ENCODE data around the gene TNFRSF12A.
"Not testable (repeated sequence)": the region's sequence is repeated elsewhere in the genome, so short reads cannot be mapped to it uniquely, and the experiment has no call there.

The TNFRSF12A gene

DNA sequence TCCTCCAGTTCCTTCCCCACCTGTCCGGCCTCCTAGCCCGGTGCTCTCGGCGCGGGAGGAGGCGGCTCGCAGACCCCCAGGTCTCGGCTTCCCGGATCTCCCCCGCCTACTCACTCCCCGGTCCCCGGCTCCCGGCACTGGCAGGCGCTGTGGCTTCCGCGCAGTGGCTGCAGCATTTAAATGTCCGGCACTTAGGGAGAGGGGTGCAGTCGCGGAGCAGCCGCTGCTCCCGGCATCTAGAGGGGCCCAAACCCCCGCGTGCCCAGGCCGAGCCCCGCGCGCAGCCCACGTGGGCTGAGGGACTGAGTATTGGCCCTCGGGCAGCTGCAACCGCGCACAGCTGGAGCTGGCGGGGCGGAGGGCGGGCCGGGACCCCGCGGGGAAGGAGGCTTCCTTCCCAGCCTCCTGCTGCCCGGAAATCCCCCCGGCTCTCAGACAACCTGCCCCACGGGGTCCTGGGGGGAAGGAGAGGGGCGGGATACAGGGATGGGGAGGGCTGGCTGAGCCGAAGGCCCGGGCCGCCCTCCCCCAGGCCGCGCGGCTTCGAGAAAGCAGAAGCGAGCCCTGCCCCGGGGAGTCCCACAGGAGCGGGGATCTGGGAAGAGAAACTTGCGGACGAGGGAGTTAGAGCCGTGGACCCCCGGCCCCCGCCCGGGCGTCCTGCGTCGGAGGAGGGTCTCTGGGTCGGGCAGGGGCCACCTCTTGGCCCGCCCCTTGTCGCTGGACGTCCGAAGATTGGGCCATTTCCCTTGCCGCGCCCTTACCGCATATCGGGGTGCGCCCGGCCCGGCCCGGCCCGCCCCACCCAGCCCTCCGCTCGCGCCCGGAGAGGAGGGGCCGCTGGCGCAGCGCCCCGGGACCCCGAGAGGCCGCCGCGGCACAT, 25.8 kb downstream of the TNFRSF12A start, which contains the start of gene MMP25:
Gene MMP25 (plus strand): TSS at position 804 of the 883 bp plus-strand sequence. CDS start 357 bp downstream, outside the sequence.
- in situ Hi-C loops (cut with MboI; ENCODE audit: low sequenced_read_pairs) = no loop called here

DNA sequence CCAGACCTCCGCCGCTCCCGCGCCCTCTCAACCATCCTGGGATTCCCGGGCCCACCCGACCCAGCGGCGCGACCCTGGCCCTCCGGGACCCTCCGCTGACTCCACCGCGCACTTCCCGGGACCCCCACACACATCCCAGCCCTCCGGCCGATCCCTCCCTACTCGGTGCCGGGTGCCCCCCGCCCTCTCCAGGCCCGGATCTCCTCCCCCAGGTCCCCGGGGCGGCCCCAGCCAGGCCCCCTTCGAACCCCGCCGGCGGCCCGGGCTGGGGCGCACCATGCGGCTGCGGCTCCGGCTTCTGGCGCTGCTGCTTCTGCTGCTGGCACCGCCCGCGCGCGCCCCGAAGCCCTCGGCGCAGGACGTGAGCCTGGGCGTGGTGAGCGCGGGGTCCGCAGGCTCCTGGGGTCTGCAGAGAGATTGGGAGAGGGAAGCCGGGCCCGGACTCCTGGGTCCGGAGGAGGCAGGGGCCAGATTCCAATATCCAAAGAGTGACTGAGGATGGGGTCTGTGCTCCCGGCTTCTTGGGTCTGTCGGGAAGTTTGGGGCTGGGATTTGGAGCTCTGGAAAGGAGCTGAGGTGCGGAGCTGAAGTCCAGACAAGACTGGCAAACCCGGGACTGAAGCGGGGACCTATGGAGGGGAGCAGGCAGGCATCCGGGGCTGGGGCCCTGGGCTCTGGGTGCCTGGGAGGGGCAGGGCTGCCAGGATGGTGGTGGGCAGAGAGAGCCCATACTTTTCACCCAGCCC, 26.6 kb downstream of the TNFRSF12A start:
- in situ Hi-C loops (cut with MboI; ENCODE audit: low sequenced_read_pairs) = no loop called here

DNA sequence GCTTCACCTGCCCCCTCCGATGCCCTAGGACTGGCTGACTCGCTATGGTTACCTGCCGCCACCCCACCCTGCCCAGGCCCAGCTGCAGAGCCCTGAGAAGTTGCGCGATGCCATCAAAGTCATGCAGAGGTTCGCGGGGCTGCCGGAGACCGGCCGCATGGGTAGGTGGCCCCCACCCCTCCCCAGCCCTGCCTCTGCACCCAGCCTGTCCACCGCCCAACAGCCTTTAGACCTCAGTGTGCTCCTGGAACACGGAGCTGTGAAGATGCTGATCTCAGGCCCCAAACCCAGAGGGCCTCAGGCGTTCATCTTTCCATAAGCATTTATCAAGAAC, 27.2 kb downstream of the TNFRSF12A start:
- in situ Hi-C loops (cut with MboI; ENCODE audit: low sequenced_read_pairs) = no loop called here

DNA sequence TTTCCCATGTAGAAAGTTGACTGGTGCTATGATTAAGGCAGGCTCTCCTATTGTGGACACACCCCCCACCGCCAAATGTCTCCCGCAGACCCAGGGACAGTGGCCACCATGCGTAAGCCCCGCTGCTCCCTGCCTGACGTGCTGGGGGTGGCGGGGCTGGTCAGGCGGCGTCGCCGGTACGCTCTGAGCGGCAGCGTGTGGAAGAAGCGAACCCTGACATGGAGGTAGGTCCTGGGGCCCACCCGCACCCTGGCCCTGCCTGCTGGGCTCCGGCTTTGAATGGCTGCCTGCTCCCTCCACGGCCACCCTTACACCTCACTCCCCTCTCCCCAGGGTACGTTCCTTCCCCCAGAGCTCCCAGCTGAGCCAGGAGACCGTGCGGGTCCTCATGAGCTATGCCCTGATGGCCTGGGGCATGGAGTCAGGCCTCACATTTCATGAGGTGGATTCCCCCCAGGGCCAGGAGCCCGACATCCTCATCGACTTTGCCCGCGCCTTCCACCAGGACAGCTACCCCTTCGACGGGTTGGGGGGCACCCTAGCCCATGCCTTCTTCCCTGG, 29.8 kb downstream of the TNFRSF12A start:
- in situ Hi-C loops (cut with MboI; ENCODE audit: low sequenced_read_pairs) = no loop called here

DNA sequence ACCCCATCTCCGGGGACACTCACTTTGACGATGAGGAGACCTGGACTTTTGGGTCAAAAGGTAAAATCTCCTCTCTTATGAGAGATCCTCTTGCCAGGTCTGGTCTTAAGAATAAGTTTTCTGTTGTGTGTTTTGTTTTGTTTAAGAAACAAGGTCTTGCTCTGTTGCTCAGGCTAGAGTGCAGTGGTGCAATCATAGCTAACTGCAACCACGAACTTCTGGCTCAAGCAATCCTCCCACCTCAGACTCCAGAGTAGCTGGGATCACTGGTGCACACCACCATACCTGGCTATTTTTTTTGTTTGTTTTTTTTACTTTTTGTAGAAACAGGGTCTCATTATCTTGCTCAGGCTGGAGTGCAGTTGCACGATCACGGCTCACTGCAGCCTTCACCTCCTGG, 30.3 kb downstream of the TNFRSF12A start:
- in situ Hi-C loops (cut with MboI; ENCODE audit: low sequenced_read_pairs) = no loop called here

DNA sequence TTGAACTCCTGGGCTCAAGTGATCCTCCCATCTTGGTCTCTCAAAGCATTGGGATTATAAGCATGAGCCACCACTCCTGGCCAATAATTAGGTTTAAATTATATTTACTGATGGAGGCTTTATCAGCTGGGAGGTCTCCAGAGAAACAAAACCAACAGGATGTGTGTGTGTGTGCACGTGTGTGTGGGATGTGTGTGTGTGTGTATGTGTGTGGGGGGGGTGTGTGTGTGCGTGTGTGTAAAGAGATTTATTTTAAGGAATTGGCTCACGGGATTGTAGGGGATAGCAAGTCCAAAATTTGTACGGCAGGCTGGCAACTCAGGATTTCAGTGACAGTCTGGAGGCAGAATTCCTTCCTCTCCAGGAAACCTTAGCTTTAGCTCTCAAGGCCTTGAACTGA, 30.8 kb downstream of the TNFRSF12A start:
- in situ Hi-C loops (cut with MboI; ENCODE audit: low sequenced_read_pairs) = no loop called here

DNA sequence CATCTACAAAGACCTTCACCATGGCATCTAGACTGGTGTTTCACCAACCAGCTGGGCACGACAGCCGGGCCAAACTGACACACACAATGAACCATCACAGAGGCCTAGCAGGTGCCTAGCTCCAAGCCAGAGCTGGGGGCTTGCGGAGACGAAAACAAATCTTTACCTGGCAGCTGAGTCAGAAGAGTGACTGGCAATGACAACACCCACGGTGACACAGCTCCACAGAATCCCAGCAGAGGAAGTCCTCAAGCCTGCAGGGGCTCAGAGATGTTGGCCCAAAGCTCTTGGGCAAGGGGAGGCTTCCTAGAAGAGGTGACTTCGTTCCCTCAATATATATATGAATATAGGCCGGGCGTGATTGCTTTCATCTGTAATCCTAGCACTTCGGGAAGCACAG, 31.3 kb downstream of the TNFRSF12A start:
- in situ Hi-C loops (cut with MboI; ENCODE audit: low sequenced_read_pairs) = no loop called here

DNA sequence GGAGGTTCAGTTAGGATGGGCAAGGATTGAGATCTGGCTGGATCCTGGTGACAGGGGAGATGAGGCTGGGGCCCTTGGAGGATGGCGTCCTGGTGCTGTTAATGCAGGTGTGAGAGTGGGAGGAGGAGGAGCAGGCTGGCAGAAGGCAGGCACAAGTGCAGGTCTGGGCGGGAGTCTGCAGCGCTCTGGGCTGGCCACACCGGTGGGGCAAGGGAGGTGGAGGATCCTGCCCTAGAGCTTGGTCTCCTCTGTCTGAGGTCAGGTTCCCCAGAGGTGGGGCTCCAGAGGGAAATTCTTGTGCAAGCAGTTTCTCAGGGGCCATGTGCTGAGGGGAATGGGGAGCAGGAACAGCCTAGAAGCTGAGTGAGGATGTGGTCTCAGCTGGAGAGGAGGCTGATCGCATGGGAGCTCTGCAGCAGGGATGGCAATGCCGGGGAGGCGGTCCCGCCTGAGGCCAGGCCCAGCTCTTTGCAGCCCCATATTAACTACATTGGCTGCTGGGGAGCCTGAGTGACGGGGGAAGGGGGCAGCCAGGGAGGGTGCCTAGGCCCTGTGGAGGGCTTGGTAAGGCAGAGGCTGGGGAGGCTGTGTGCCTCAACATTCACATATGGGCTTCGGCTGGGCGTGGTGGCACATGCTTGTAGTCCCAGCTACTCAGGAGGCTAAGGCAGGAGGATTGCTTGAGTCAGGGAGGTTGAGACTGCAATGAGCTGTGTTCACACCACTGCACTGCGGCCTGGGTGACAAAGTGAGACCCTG, 32.6 kb downstream of the TNFRSF12A start:
- in situ Hi-C loops (cut with MboI; ENCODE audit: low sequenced_read_pairs) = not testable (repeated sequence)

DNA sequence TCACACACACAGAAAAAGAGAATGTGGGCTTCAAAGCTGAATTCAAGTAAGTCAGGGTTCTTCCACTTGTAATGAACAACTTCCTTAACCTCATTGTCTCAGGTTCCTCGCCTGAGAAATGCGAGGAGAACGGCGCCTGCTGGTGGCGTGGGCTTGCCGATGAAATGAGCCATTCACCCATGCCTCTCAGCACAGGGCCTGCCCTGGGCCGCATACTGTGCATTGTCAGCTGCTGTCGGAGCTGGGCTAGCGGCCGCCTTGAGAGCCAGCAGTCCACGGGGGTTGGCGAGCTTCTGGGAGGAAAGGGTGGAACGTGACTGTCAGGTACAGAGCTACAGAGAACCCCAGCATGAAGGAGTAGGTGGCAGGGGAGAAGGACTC, 33.2 kb downstream of the TNFRSF12A start:
- in situ Hi-C loops (cut with MboI; ENCODE audit: low sequenced_read_pairs) = not testable (repeated sequence)

DNA sequence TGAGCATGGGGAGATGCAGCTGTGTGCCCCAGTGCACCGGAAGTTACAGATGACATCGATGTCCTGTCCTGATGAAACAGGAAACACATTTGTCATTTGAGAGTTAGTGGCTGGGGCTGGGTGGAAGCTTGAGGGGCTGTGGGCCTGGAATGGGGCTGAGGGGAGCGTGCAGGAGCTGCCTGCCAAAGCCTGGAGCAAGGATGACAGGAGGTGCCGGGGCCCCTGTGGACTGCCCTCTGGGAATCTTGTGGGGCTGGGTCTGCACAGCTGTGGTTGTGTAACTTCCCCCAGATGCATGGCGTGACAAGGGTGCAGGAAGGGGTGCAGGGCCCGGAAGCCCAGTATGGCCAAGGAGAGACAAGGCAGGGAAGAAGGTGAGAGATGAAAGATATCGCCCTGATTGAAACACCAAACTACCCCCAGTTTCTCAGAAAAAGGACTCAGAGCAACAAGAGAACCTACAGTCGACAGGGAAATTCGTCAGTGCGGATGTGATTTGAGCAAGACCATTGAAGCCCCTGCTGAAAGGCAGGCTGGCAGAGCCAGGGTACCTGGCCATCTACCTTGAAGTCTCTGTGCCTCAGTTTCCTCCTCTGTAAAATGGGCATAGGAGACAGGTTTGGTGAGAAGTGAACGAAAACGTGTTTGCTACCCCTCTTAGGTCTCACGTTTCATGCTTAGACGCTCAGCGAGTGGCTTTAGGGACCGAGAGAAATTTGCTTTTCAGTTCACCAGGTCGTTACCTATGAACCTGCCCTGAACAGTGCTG, 35.0 kb downstream of the TNFRSF12A start:
- in situ Hi-C loops (cut with MboI; ENCODE audit: low sequenced_read_pairs) = no loop called here

DNA sequence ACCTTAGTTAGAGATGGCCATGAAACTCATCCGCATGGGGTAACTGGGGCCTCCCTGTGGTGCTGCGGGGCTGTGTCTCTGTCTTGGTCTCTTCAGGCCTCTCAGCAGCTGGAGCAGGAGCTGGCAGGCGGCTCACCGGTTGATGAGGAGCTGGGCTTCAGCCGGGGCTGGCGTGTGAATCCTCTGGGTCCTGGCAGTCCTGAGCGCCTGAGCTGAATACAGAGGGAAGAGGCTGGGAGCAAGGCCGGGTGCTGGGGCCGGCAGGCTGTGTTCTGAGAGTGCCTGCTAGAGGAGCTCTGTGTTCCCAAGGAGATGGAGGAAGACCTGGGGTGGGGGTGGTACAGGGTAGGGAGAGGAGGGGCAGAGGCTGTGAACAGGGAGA, 35.6 kb downstream of the TNFRSF12A start:
- in situ Hi-C loops (cut with MboI; ENCODE audit: low sequenced_read_pairs) = not testable (repeated sequence)

DNA sequence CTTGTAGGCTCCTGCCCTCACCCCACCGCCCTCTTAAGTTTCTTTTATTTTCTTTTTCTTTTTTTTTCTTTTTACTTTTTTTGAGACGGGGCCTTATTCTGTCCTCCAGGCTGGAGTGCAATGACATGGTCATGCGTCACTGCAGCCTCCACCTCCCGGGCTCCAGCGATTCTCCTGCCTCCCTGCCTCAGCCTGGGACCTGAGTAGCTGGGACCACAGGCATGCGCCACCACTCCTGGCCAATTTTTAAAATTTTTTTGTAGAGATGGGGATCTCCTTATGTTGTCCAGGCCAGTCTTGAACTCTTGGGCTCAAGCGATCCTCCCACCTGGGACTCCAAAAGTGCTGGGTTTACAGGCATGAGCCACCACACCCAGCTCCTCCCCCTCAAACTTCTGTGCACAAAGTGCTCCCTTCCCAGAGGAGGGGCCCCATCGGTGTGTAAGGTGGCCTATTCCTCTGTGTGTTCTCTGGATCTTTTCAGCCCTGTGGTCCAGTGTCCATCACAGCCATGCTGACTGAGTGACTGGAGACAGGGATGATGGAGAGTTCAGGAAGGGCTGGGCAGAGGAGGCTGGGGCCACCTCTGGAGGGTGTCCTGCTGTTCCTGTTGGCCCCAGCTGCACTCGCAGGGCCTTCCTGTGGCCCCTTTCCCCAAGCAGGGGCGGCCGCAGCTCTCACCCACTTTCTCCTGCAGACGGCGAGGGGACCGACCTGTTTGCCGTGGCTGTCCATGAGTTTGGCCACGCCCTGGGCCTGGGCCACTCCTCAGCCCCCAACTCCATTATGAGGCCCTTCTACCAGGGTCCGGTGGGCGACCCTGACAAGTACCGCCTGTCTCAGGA, 36.4 kb downstream of the TNFRSF12A start:
- in situ Hi-C loops (cut with MboI; ENCODE audit: low sequenced_read_pairs) = no loop called here

DNA sequence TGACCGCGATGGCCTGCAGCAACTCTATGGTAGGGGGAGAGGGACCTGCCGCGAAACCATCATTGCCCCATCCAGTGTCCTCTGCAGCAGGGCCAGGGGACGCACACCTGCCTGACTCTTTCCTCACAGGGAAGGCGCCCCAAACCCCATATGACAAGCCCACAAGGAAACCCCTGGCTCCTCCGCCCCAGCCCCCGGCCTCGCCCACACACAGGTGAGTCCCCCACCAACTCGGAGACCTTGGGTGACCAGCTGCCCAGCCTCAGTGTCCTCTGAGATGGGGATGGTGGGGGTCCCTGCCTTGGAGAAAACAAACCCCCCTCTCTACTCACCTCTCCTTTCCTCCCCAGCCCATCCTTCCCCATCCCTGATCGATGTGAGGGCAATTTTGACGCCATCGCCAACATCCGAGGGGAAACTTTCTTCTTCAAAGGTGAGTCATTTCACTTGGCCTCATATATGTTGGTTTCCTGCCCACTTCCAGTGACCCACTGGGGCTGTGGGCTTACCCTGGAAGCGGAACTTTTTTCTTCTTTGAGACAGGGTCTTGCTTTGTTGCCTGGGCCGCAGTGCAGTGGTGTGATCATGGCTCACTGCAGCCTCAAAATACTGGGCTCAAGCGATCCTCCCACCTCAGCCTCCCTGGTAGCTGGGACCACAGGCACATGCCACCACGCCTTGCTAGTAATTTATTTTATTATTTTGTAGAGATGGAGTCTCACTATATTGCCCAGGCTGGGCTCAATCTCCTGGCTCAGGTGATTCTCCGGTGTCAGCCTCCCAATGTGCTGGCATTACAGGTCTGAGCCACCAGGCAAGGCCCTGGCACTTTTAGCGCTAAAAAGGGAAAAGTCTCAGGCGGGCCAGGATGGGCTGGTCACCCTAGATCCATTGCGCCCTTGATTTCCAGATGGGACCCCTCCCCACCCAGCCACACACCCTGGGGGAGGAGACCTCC, 37.3 kb downstream of the TNFRSF12A start:
- in situ Hi-C loops (cut with MboI; ENCODE audit: low sequenced_read_pairs) = no loop called here

DNA sequence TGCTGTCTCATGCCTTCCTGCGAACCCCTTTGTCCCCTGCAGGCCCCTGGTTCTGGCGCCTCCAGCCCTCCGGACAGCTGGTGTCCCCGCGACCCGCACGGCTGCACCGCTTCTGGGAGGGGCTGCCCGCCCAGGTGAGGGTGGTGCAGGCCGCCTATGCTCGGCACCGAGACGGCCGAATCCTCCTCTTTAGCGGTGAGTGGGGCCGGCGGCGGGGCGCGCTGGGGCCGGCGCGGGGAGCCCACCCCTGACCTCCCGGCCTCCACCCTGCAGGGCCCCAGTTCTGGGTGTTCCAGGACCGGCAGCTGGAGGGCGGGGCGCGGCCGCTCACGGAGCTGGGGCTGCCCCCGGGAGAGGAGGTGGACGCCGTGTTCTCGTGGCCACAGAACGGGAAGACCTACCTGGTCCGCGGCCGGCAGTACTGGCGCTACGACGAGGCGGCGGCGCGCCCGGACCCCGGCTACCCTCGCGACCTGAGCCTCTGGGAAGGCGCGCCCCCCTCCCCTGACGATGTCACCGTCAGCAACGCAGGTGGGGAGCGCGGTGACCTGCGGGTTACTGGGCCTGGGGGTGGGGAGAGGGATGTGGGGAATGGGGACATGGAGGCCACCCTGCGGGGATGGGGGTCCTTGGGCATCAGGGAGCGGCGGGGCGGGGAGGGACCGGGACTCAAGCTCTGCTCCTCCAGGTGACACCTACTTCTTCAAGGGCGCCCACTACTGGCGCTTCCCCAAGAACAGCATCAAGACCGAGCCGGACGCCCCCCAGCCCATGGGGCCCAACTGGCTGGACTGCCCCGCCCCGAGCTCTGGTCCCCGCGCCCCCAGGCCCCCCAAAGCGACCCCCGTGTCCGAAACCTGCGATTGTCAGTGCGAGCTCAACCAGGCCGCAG, 38.2 kb downstream of the TNFRSF12A start:
- in situ Hi-C loops (cut with MboI; ENCODE audit: low sequenced_read_pairs) = no loop called here

DNA sequence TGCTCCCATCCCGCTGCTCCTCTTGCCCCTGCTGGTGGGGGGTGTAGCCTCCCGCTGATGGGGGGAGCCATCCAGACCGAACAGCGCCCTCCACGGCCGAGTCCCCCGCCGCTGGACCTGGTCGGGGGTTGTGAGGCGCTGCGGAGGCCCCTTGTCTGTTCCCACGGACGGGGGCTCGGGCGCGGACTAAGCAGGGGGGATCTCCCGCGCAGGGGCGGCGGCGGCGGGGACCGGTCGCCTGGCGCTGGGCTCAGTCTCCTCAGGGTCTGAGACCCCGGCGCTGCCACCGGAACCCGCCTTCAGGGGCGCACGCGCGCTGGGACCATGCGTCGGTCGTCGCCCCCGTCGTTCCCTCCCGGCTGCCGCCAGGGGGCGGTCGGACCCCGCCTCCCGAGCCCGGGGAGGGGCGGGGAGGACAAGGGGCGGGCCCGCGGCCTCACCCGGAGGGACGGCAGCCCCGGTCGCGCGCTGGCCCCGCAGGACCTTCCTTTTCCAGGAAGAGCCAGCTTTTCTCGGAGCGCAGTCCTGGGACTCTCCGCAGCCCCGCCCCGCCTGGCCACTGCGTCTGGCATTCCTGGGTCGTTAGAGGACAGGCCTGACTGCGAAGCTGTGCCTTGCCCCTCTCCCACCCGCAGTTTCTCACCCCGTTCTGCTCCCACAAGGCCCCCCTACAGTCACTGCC, 39.0 kb downstream of the TNFRSF12A start:
- in situ Hi-C loops (cut with MboI; ENCODE audit: low sequenced_read_pairs) = no loop called here

DNA sequence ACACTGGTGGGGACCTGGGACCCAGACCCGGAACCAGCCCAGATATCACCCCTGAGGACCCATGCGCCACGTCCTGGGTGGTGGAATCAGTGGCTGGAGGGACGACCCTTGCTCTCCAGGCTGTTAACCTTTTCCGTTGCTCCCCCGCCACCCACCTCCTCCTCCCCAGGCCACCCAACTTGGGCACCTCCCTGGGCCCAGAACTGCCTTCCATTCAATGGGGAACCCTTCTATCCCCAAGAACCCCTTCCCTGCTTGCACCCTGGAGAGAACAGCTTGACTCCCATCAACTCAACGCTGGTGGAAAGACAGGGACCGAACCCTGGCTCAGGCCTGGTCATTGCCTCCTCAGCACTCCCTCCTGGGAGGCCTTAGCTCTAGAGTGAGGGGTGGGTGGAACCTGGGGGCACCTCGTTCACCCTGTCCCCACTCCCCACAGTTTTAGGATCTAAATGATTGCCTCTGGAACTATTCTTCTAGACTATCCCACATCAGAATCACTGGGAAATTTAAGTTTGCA, 39.6 kb downstream of the TNFRSF12A start:
- in situ Hi-C loops (cut with MboI; ENCODE audit: low sequenced_read_pairs) = no loop called here
